Adrenal gland (tissue), 12 donors: Measurements from ENCODE around the gene RAB26. TPM values are rescaled to one million over a fixed set of nuclear protein-coding genes. Genes with fewer than 3 reads are reported as not detected.

Experiments
- DNase-seq, 7 donors: peaks; one replicate each; pipeline ENCODE4 v3.0.0-alpha.2; 2019 to 2020
- H3K27ac ChIP-seq, 5 donors: fragments of 200-600 bp; sonication (generic) in 4 of 5; 1 replicate in 3 of 5; 2 replicates in 2 of 5; pipeline versions ENCODE4 v1.5.1 to v1.8.0; 2016 to 2020; ENCODE audit warnings: mild to moderate bottlenecking in 1 of 5
- H3K27me3 ChIP-seq: fragments of 200-600 bp; 2 replicates; pipeline ENCODE4 v1.8.0; 2021
- H3K36me3 ChIP-seq, 2 donors: fragments of 200-600 bp; replicated peaks in 1 of 2; 1 replicate in 1 of 2; 2 replicates in 1 of 2; pipeline versions ENCODE4 v1.5.1 to v1.8.0; 2018 to 2022
- H3K4me1 ChIP-seq, 2 donors: fragments of 200-600 bp; replicated peaks in 1 of 2; 1 replicate in 1 of 2; 2 replicates in 1 of 2; pipeline versions ENCODE4 v1.5.1 to v1.8.0; 2018 to 2021
- H3K4me3 ChIP-seq, 4 donors: fragments of 200-600 bp; sonication (generic) in 3 of 4; one replicate each; pipeline ENCODE4 v1.5.1; 2016 to 2018
- H3K9me3 ChIP-seq, 3 donors: fragments of 200-600 bp; sonication (generic) in 1 of 3; replicated peaks in 1 of 3; 1 replicate in 2 of 3; 2 replicates in 1 of 3; pipeline versions ENCODE4 v1.5.1 to v1.8.0; 2016 to 2021
- CTCF ChIP-seq, 6 experiments: fragments of 450-650 bp in 4 of 6; fragments of 200-600 bp in 2 of 6; sonication (generic) in 1 of 6; IDR thresholded peaks; 1 replicate in 5 of 6; 2 replicates in 1 of 6; pipeline versions ENCODE4 v1.5.1 to v1.8.0; 2016 to 2021; ENCODE audit warnings: antibody characterized with exemption in 6 of 6, mild to moderate bottlenecking in 2 of 6, moderate library complexity in 1 of 6
- POLR2A ChIP-seq, 2 donors: fragments of 450-650 bp; IDR thresholded peaks; one replicate each; pipeline ENCODE4 v1.6.1; 2017; ENCODE audit warnings: antibody characterized with exemption in 2 of 2, mild to moderate bottlenecking in 2 of 2, moderate library complexity in 1 of 2
- WGBS, 4 donors: extraction: QIAGEN DNeasy Blood & Tissue Kit in 2 of 4; methylation state at CpG; one replicate each; pipeline versions ENCODE4 v1.1.5 to v1.1.7; 2013 to 2017; 5-methylcytosine and 5-hydroxymethylcytosine counted together
- intact Hi-C, 2 donors: fragments of 100-400 bp; cut with DNase I; formaldehyde crosslinking; loops; one replicate each; pipeline versions ENCODE4 v1.14.1 to v1.15.0; 2022 to 2023
- polyA plus RNA-seq, 3 donors: library from polyadenylated mRNA; stranded (reverse); fragments of 200-250 nt in 2 of 3; fragments of 350-450 nt in 1 of 3; fragmentation: Illumina TruSeq in 1 of 3; extraction: RNeasy Lipid Tissue Mini Kit (QIAGEN cat#74804) in 1 of 3; gene quantifications; one replicate each; pipeline ENCODE4 v1.2.3, GENCODE V29; 2013 to 2014
- total RNA-seq, 9 donors: library from RNA; depleted of rRNA in 4 of 9; stranded (reverse); fragments of >200 nt in 4 of 9; fragments of 120-200 nt in 1 of 9; fragmentation: NEBNext Ultra II Directional in 1 of 9; extraction: Animal tissue kit (Norgen Biotek cat#: 25700) in 1 of 9; gene quantifications; one replicate each; pipeline versions ENCODE4 v1.1.0 to v1.2.4, GENCODE V29; 2013 to 2023
- donor health status: healthy with polysubstance abuse.
- donor health status: Bipolar disorder and iron deficiency.
- donor health status: DM: yes; HTN: yes; CAD: no.
- donor health status: DM: no; HTN: no; CAD: no.
- donor health status: DM: no; HTN: no; CAD: no.
- donor health status: DM: yes; HTN: yes; CAD: no.

The RAB26 gene
- total and polyA plus RNA-seq, 12 donors, result 0.46 to 23.1 (median 1.8) TPM; not detected in 2

DNA sequence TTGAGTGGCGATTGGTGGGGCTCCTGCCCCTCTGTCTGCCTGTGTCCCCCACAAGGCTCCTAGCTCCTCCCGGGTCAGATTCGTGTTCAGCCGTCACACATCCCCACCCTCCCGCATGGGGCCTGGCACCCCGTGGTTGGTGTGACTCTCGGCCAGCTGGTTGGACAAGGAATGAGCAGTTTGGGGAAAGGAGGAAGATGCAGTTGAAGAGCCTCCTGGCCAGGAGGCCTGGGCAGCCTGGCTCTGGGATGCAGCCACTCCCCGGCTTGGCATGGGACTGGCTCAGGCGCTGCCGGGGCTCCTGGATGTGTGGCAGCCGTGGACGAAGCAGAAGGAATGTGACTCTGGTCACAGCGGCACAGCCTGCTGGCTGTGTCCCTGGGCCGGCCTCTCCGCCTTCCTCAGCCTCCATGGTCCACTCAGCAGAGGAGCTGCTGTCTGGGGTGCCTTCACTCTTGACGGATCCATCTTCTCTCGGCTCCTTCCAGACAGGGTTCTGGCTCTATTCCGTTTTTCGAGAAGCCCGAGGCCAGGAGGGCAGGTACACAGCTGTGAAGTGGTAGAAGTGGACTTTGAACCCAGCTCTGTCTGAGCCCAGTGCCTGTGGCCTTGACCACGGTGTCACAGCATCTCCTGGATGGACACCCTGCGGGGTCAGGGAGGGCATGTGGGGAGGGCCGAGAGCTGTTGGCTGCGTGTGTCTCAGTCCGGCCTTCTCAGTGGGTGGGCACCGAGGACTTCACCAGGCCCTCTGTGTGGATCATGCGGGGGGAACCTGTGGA lies 9.2 kb downstream of the RAB26 start:
- no peak for DNase-seq
- Histone ChIP-seq H3K4me3 (no peak overlapping the region), H3K36me3 (no peaks in the 10 kb centered on the region), H3K9me3 (no peaks in the 10 kb centered on the region), H3K27me3 (no peaks in the 10 kb centered on the region), H3K4me1 (peaks cover 32 to 56% of the 10 kb centered on the region in 2 donors), H3K27ac (peak overlapping the region in 2 of 5 donors; percentile 78 to 96)
- TF ChIP-seq CTCF (IDR thresholded peaks at IDR 0.05), result no peak
- no peak for TF ChIP-seq POLR2A (IDR thresholded peaks at IDR 0.05)
- 75 to 79% (median 77%) methylated on average over 13 to 27 of the region's 27 CpGs for WGBS, 4 donors
- intact Hi-C loops, result no loop called here

DNA sequence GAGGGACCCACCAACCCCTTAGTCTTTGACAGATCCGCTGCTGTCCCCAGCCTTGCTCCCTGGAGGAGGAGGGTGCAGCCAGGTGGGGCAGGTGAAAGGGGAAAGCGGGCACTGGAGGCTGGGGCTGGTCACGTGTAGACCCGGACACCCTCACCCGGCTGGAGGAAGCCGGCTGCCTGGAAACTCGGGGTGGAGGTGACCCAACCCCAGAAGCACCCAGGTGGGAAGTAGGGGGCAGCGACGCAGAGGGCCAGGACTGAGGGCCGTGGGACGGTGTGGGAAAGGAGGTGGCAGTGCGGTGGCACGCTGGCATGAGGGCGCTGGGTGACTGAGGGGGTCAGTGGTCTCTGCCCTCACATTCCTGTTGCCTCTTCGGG lies 9.8 kb downstream of the RAB26 start:
- H3K4me1 ChIP-seq, result peaks cover 27 to 56% of the 10 kb centered on the region in 2 donors

DNA sequence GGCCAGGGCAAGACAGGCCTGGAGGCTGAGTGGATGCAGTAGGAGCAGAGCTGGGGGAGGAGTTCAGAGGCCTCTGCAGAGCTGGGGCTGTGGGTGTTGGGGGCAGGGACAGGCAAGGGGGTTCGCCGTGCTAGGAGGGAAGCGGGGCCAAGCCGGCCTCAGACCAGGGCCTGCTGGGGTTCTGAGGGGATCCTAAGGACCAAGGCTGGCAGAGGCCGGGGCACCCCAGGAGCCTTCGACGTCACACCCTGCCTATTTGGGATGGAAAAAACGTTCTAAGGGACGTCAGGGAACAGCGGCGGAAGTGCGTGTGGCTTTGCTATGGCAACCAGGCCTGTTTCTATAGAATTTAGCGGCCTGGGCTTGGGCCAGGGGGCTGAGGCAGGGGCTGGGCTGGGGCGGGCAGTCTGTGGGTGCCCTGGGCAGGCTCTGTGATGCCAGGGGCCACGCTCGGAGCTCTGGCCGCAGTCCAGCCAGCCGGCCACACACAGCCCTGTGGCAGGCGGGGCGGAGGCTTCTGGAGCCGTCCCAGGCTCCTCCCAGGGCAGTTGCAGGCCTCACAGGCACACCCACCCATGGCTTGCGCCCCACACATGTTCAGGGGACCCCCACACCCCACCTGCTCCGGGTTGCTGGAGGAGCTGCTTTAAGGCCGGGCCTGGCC lies 10.9 kb downstream of the RAB26 start:
- intact Hi-C loops, result no loop called here
- Histone ChIP-seq H3K4me1 (peaks cover 16 to 50% of the 10 kb centered on the region in 2 donors), H3K4me3 (no peak overlapping the region), H3K36me3 (no peaks in the 10 kb centered on the region), H3K9me3 (no peaks in the 10 kb centered on the region), H3K27me3 (no peaks in the 10 kb centered on the region), H3K27ac (peak overlapping the region in 3 of 5 donors; percentile 38 to 96 (median 78))
- TF ChIP-seq POLR2A (IDR thresholded peaks at IDR 0.05) (no peak), CTCF (IDR thresholded peaks at IDR 0.05) (no peak)
- 64 to 75% (median 72%) methylated on average over 13 to 24 of the region's 24 CpGs for WGBS, 4 donors
- peak in 1 of 7 donors; percentile 88 for DNase-seq

More for the DNA sequence above, 9.8 kb downstream of the RAB26 start:
- no peaks in the 10 kb centered on the region for H3K36me3 ChIP-seq
- no peak overlapping the region for H3K4me3 ChIP-seq
- peak overlapping the region in 3 of 5 donors; percentile 12 to 96 (median 78) for H3K27ac ChIP-seq
- no peaks in the 10 kb centered on the region for H3K9me3 ChIP-seq
- intact Hi-C loops, result no loop called here
- no peaks in the 10 kb centered on the region for H3K27me3 ChIP-seq
- DNase-seq, result no peak
- 82 to 91% (median 87%) methylated on average over 9 to 15 of the region's 15 CpGs for WGBS, 4 donors
- TF ChIP-seq POLR2A (IDR thresholded peaks at IDR 0.05) (no peak), CTCF (IDR thresholded peaks at IDR 0.05) (no peak)

GRCh38 chr16:2160915-2161551 lies 12.6 kb downstream of the RAB26 start:
- intact Hi-C loops, result loop anchor here in 1 of 2 donors (10.0 kb wide), 1 partner anchor 94 kb away; the partner anchor contains the start of gene ECI1
- no peak for DNase-seq
- H3K9me3 ChIP-seq, result no peaks in the 10 kb centered on the region
- H3K36me3 ChIP-seq, result peaks cover 0 to 4% of the 10 kb centered on the region in 2 donors
- 71 to 88% (median 77%) methylated on average over 15 to 20 of the region's 20 CpGs for WGBS, 4 donors
- H3K4me3 ChIP-seq, result no peak overlapping the region
- peaks cover 14 to 46% of the 10 kb centered on the region in 2 donors for H3K4me1 ChIP-seq
- TF ChIP-seq POLR2A (IDR thresholded peaks at IDR 0.05), result no peak
- TF ChIP-seq CTCF (IDR thresholded peaks at IDR 0.05), result no peak
- peak overlapping the region in 2 of 5 donors; percentile 52 to 96 for H3K27ac ChIP-seq
- no peaks in the 10 kb centered on the region for H3K27me3 ChIP-seq
